GM19438 (cell line): Measurements from ENCODE around the gene TRIM15.

Source experiments
- ATAC-seq: cut with Tn5 transposase; IDR thresholded peaks from one replicate; pipeline ENCODE4 v1.9.1; 2021; ENCODE audit warnings: low read depth; ENCODE audit not compliant: unreplicated experiment

Gene TRIM15

GRCh38 chr6:30144811-30145210 lies 18.5 kb upstream of the TRIM15 start:
- no peak for ATAC-seq

GRCh38 chr6:30145818-30146217 lies 17.5 kb upstream of the TRIM15 start:
- ATAC-seq: no peak

- ATAC-seq: no peak
Observed at GRCh38 chr6:30147096-30147495, 16.2 kb upstream of the TRIM15 start.

GRCh38 chr6:30149234-30149633 lies 14.1 kb upstream of the TRIM15 start:
- ATAC-seq: no peak

GRCh38 chr6:30149858-30150550 lies 13.3 kb upstream of the TRIM15 start:
- ATAC-seq: no peak

GRCh38 chr6:30150671-30151395 lies 12.5 kb upstream of the TRIM15 start:
- no peak for ATAC-seq

- no peak for ATAC-seq
Observed at GRCh38 chr6:30151580-30151979, 11.8 kb upstream of the TRIM15 start.

- ATAC-seq: no peak
Observed at GRCh38 chr6:30152016-30152673, 11.2 kb upstream of the TRIM15 start.

- no peak for ATAC-seq
Observed at GRCh38 chr6:30152910-30153610, 10.3 kb upstream of the TRIM15 start.

GRCh38 chr6:30154061-30154460 lies 9.3 kb upstream of the TRIM15 start:
- no peak for ATAC-seq

- ATAC-seq: no peak
Observed at GRCh38 chr6:30154709-30155519, 8.4 kb upstream of the TRIM15 start.

GRCh38 chr6:30155520-30156261 lies 7.7 kb upstream of the TRIM15 start:
- no peak for ATAC-seq

- ATAC-seq: no peak
Observed at GRCh38 chr6:30156262-30156599, 7.1 kb upstream of the TRIM15 start.

GRCh38 chr6:30156774-30157173 lies 6.6 kb upstream of the TRIM15 start:
- no peak for ATAC-seq

GRCh38 chr6:30157581-30157980 lies 5.8 kb upstream of the TRIM15 start:
- no peak for ATAC-seq

GRCh38 chr6:30157999-30158398 lies 5.3 kb upstream of the TRIM15 start:
- ATAC-seq: no peak

GRCh38 chr6:30158475-30159040 lies 4.8 kb upstream of the TRIM15 start:
- no peak for ATAC-seq

- no peak for ATAC-seq
Observed at GRCh38 chr6:30160008-30160784, 3.1 kb upstream of the TRIM15 start.
